ENCODE results near the gene MYOZ1.

Gene MYOZ1

GRCh38 chr10:73593110-73593509 lies 48.2 kb downstream of the MYOZ1 start:
- no peak for DNase-seq (ENCODE audit: low spot score)

- DNase-seq (ENCODE audit: low spot score), result peak; percentile 29
These were observed 49.2 kb downstream of the MYOZ1 start for GRCh38 chr10:73591935-73592699.

GRCh38 chr10:73590881-73591799 lies 50.1 kb downstream of the MYOZ1 start, which contains the start of gene USP54:
TSS of gene USP54 (minus strand) at chr10:73591342. CDS start at chr10:73575658, 15,684 bp downstream.
- no peak for DNase-seq (ENCODE audit: low spot score)

DNA sequence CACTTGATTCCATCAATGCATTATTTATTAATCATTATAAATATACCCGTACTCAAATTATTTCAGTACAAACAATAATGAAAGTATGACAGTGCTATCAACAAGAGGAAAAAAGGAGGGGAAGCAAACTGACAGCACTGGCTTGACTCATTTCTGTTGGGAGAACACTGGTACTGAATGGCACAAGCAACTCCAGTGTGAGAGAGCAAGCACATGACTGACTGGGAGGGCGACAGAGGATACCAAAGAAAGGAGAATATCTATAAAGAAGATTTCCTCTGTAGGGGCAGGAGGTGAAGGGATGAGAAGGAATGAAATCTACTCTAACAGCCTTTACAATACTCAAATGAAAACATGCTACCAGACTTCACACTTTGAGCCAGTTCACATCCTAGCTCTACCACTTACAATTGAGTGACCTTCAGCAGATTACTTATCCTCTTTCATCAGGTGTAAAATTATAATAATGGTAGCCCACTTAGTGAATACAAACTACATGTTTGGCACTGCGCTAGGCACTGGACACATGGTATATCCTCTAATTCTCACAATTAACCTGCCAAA lies 51.6 kb downstream of the MYOZ1 start:
- DNase-seq (ENCODE audit: low spot score), result no peak

- no peak for DNase-seq (ENCODE audit: low spot score)
These were observed 52.6 kb downstream of the MYOZ1 start for GRCh38 chr10:73588656-73589055.

DNA sequence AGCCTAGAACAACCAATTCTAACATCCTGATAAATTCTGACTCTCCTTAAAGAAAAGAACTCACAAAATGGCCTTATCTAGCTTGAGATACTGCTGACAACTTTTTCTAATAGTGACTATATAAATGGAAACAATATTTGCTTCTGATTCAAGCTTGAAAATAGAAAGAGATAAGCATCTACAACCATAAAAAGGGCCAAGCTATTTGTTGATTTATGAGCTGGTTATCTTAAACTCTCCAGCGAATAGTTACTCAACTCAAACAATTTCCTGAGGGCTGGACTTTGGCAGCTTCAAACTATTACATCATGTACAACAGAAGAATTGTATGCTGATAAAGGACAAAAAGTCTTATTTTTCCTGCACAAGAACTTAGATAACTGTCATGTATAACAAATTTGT lies 54.7 kb downstream of the MYOZ1 start:
- no peak for DNase-seq (ENCODE audit: low spot score)

- no peak for DNase-seq (ENCODE audit: low spot score)
These were observed 55.9 kb downstream of the MYOZ1 start for GRCh38 chr10:73585327-73585726.

- no peak for DNase-seq (ENCODE audit: low spot score)
These were observed 56.5 kb downstream of the MYOZ1 start for GRCh38 chr10:73584737-73585136.

DNA sequence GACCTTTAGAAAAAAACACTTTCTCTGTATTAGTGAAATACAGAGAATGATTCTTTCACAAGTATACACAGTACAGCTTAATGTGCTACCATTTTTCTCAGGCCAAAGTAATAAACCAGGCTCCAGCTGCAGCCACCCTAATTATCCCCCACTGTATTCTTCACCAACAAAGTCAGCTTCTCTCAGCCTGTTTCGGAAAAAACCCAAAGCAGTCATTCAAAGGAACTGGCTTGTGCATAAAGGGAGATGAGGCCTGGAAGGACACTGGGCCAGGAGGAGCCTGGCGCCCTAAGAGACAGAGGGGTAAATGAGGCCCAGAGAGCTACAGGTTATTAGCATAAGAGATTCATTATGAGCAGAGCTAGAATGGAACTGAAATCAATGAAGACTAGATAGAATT lies 59.4 kb downstream of the MYOZ1 start:
- no peak for DNase-seq (ENCODE audit: low spot score)

Measured in D341Med (cell line).